RPMI8226 (cell line): ENCODE data around the gene PSMA7.
"Not testable (repeated sequence)": the region's sequence is repeated elsewhere in the genome, so short reads cannot be mapped to it uniquely, and the experiment has no call there.

Experiments
- DNase-seq: peaks from one replicate; pipeline ENCODE4 v3.0.0-alpha.2; 2015

The PSMA7 gene

GRCh38 chr20:62118113-62119043 is 24.8 kb downstream of the PSMA7 start:
- no peak for DNase-seq

DNA sequence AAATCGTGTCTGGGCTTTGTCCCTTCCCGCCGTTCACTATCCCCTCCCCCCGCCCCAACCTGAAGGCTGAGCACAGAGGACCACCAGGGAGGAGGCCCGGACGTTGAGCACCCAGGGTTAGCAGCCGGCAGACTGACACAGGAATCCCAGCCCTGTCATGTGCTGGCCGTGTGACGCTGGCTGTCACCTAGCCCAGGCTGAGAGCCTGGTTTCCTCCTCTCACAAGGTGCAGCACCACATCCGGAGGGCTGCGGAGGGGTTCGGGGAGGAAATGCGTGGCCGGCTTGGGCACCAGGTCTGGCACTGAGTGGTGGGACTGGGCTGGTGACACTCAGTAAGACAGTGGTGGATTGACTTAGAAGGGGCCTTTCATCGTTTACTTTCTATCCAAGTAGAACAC is 25.5 kb downstream of the PSMA7 start:
- DNase-seq: peak; percentile 75

GRCh38 chr20:62117362-62117646 is 25.9 kb downstream of the PSMA7 start:
- no peak for DNase-seq

- no peak for DNase-seq
Observed at GRCh38 chr20:62116558-62117361, 26.4 kb downstream of the PSMA7 start.

DNA sequence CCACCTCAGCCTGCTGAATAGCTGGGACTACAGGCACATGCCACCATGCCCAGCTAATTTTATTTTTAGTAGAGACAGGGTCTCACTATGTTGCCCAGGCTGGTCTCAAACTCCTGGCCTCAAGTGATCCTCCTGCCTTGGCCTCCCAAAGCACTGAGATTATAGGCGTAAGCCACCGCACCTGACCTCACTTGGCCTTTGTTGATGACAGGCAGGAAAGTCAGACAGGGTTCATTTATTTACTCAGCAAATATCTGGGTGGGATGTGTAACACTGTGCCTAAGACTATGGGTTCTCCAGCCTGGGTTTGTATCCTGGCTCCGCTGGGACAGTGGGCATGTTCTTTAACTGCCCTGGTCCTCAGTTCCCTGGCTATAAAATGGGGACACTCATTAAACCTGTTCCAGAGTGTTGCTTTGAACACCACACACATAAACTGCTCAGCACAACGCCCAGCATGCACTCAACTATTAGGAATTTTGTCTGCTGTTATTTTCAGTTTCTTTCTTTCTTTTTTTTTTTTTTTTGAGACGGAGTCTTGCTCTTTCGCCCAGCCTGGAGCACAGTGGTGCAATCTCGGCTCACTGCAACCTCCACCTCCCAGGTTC is 27.3 kb downstream of the PSMA7 start:
- not testable (repeated sequence) for DNase-seq

DNA sequence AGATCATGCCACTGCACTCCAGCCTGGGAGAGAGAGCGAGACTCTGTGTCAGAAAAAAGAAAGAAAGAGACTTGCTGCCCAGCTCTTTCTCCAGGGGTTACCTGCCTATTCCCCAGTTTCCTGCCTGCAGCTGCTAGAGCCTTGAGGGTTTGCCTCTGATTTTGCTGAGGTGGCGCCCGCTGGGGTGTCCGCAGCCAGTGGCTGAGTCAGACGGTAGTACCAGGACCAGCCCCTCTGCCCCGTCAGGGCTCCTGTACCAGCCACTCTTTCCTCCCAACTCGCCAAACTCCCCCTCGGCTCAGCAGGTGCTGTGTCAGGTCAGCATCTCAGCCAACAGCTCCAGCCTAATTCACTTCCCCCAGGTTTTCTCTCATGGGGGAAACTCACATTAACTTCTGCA is 28.3 kb downstream of the PSMA7 start:
- DNase-seq: peak; percentile 88

DNA sequence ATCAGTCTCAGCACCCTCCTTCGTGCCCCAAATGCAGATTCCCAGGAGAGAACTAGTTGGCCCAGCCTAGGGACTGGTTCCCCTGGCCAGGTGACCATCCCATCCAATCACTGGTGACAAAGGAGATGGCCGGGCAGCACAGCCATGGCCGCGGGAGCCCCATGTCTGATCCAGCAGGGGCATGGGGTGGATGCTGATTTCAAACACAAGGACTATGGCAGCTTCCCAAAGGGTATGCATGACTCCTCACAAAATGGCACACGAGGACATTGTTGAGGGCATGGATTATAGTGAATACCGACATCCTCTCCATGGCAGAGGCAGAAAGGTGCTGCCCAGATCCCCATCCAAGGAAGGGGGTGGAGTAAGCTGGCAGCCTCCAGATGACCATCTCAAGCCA is 30.8 kb downstream of the PSMA7 start:
- no peak for DNase-seq

DNA sequence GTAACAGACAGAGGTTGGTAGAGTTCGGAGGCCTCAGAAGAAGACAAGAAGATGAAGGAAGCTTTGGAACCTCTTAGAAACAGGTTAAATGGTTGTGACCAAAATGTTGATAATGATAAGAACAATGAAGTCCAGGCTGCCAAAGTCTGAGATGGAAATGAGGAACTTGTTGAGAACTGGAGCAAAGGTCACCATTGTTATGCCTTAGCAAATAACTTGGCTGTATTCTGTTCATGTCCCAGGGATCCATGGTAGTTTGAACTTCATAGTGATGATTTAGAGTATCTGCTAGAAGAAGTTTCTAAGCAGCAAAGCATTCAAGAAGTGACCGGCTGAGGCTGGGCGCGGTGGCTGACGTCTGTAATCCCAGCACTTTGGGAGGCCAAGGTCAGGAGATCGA is 32.0 kb downstream of the PSMA7 start:
- DNase-seq: peak; percentile 20

GRCh38 chr20:62105592-62105991 is 37.6 kb downstream of the PSMA7 start:
- DNase-seq: no peak

GRCh38 chr20:62104791-62105345 is 38.3 kb downstream of the PSMA7 start:
- no peak for DNase-seq

DNA sequence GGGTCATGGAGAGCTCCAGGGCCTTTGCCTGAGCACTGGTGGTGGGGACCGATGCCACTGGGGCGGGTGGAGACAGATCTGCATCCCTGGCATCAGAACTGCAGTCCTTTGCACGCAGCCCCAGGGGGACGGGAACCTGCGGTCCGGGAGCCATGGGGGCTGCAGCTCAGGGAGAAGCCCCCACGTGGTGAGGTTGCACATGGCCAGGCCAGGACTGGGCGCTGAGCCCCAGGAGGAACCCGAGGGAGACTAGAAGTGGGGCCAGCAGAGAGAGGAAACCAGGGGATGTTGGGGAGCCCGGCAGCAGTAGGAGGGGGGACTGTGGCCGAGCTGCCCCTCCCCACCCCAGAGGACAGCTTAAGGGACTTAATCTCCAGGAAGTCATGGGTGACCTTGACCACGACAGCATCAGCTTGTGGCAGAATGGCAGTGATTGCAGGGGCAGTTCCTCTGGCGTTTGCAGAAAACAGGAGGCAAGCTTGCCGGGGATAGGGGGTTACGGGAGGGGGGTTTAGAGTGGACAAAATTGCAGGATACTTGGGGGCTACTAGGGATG is 38.9 kb downstream of the PSMA7 start:
- no peak for DNase-seq

GRCh38 chr20:62103508-62104233 is 39.5 kb downstream of the PSMA7 start:
- DNase-seq: no peak

- no peak for DNase-seq
Observed at GRCh38 chr20:62101078-62101477, 42.1 kb downstream of the PSMA7 start.

DNA sequence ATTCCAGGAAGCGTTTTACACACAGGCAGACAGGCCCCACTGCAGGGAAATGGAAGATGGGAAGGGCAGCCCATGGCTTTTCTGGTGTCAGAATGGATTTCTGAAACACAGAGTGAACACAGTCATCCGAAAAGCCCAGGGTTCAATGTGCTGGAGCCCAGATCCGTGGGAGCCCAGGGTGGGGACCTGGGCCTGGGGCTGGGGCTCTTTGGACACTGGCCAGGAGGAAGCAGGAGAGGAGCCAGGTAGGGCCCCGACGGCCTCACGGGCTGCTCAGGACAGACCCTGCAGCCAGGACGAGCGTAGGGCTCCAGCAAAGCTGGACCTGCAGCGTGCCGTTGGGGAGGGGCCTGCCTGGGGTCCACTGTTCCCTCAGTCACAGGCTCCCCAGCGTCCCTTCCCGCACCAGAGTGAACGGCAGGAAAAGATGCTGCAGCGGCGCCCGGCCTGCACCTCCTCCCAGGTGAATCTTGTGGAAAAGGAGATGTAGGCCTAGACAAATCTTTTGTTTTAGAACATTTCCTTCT is 45.2 kb downstream of the PSMA7 start:
- DNase-seq: no peak

DNA sequence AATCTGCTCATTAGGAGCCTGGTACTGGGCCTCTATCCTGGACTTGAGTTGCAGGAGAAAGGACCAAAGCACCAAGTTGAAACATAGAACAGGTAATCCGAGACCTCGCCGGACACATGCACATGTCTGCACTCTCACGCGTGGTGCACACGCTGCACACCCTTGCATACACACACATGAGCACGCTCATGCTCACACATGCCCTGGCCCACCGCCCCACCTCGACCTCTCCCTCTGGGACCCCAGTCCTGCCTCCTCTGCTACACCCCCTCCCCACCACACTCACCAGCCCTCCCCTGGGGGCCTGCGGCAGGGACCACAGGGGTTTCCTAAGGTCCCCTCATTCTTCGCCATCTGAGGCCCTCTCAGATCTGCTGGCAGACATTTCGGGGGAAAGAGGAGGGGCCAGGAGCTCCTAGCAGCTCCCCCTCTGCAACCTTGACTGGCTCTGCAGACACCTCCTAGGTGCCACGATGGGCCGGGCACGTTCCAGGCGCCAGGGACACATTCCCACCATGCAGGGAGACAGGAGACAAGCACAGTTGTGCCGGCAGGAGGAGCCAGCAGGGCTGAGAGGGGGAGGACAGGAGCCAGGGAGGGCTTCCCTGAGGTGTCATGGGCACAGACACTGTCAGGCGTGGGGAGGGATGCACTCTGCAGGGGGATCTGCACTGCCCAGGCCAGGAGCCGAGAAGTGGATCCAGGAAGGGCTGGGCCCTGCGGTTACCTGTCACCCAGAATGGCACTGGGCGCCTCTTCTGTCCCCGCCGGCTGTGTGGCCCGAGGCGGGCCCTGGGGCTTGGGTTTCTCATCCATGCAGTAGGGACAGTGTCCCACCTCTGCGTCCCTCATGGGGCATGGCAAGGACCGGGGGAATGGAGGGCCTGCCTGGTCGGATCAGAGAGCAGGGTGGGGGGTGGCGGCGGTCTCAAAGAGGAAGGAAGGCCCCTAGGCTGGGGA is 46.5 kb downstream of the PSMA7 start:
- no peak for DNase-seq

DNA sequence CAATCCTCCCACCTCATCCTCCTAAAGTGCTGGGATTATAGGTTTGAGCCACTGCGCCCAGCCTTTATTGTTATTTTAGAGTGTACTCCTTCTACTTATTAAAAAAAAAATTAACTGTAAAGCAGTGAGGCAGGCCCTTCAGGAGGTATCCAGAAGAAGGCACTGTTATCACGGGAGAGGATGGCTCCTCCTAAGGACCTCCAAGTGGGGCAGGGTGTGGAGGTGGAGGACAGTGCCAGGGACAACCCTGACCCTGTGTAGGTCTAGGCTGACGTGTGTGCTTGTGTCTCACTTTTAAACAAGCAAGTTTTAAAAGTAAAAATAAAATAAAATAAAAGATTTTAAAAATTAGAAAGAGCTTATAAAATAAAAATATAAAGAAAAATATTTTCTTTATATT is 53.8 kb downstream of the PSMA7 start:
- no peak for DNase-seq

DNA sequence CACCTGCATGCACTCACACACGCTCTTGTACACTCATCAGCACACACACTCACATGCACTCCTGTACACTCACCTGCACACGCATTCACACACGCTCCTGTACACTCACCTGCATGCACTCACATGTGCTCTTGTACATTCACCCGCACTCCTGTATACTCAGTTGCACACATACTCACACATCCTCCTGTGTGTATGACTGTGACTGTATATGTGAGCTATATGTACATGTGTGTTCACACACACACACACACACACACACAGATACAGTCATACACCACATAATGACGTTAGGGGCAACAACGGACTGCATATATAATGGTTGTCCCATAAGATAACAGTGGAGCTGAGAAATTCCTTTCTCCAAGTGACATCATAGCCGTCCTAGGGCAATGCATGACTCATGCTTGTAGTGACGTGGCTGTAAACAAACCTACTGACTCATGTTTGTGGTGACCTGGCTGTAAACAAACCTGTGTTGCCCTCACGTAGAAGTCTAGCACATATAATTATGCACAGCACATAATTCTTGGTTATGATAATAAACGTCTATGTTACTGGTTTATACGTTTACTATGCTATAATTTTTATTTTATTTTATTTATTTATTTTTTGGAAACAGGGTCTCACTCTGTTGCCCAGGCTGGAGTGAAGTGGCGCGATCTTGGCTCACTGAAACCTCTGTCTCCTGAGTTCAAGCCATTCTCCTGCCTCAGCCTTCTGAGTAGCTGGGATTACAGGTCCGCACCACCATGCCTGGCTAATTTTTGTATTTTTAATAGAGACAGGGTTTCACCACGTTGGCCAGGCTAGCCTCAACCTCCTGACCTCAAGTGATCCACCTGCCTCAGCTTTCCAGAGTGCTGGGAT is 54.7 kb downstream of the PSMA7 start:
- DNase-seq: no peak

GRCh38 chr20:62087632-62088031 is 55.6 kb downstream of the PSMA7 start:
- no peak for DNase-seq

GRCh38 chr20:62087227-62087626 is 56.0 kb downstream of the PSMA7 start:
- no peak for DNase-seq
